ENCODE data around the gene GALK2.

- TF ChIP-seq, protein P1, sequence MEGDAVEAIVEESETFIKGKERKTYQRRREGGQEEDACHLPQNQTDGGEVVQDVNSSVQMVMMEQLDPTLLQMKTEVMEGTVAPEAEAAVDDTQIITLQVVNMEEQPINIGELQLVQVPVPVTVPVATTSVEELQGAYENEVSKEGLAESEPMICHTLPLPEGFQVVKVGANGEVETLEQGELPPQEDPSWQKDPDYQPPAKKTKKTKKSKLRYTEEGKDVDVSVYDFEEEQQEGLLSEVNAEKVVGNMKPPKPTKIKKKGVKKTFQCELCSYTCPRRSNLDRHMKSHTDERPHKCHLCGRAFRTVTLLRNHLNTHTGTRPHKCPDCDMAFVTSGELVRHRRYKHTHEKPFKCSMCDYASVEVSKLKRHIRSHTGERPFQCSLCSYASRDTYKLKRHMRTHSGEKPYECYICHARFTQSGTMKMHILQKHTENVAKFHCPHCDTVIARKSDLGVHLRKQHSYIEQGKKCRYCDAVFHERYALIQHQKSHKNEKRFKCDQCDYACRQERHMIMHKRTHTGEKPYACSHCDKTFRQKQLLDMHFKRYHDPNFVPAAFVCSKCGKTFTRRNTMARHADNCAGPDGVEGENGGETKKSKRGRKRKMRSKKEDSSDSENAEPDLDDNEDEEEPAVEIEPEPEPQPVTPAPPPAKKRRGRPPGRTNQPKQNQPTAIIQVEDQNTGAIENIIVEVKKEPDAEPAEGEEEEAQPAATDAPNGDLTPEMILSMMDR (IDR thresholded peaks at IDR 0.05; ENCODE audit: low read length) = no peak
- TF ChIP-seq EZH2 (optimal IDR thresholded peaks at IDR 0.05; ENCODE audit: low read depth, low read length) (no peak), EZH2phosphoT487 (IDR thresholded peaks at IDR 0.05; ENCODE audit: low read length) (no peak)
Observed at GRCh38 chr15:49200347-49200746, 30.3 kb downstream of the GALK2 start.

Measured in MM.1S (cell line).